GM19351 (cell line): ENCODE data around the gene NANP.

Experiments used
- ATAC-seq: cut with Tn5 transposase; IDR thresholded peaks from one replicate; pipeline ENCODE4 v1.9.1; 2021; ENCODE audit warnings: mild to moderate bottlenecking, moderate library complexity; ENCODE audit not compliant: unreplicated experiment

Gene NANP

GRCh38 chr20:25573288-25574251 is 50.2 kb downstream of the NANP start:
- no peak for ATAC-seq

- no peak for ATAC-seq
Measured at GRCh38 chr20:25571817-25572216, 52.0 kb downstream of the NANP start.

- ATAC-seq: no peak
Measured at GRCh38 chr20:25571240-25571639, 52.6 kb downstream of the NANP start.

- no peak for ATAC-seq
Measured at GRCh38 chr20:25570148-25570530, 53.7 kb downstream of the NANP start.

- ATAC-seq: no peak
Measured at GRCh38 chr20:25567286-25567685, 56.5 kb downstream of the NANP start.

GRCh38 chr20:25566821-25567220 is 57.0 kb downstream of the NANP start:
- ATAC-seq: no peak

- no peak for ATAC-seq
Measured at GRCh38 chr20:25565578-25566157, 58.1 kb downstream of the NANP start.

GRCh38 chr20:25563876-25564275 is 59.9 kb downstream of the NANP start:
- no peak for ATAC-seq

GRCh38 chr20:25563362-25563761 is 60.5 kb downstream of the NANP start:
- no peak for ATAC-seq
